Right renal pelvis (tissue), 4 donors: Measurements from ENCODE around the gene MMP25. TPM values are rescaled to one million over a fixed set of nuclear protein-coding genes. Genes with fewer than 3 reads are reported as not detected.
A peak's percentile ranks its signal among the peaks of the same experiment; 100 is the strongest.

Experiments used
- DNase-seq, 4 donors: peaks; one replicate each; pipeline ENCODE4 v3.0.0-alpha.2; 2013; ENCODE audit warnings: low read depth in 4 of 4, low spot score in 3 of 4, missing footprints in 1 of 4
- polyA plus RNA-seq, 4 donors: library from polyadenylated mRNA; unstranded; fragments of 120-200 nt; gene quantifications; one replicate each; pipeline ENCODE4 v1.2.1, GENCODE V29; 2013; ENCODE audit not compliant: insufficient read length in 4 of 4

The MMP25 gene, protein sequence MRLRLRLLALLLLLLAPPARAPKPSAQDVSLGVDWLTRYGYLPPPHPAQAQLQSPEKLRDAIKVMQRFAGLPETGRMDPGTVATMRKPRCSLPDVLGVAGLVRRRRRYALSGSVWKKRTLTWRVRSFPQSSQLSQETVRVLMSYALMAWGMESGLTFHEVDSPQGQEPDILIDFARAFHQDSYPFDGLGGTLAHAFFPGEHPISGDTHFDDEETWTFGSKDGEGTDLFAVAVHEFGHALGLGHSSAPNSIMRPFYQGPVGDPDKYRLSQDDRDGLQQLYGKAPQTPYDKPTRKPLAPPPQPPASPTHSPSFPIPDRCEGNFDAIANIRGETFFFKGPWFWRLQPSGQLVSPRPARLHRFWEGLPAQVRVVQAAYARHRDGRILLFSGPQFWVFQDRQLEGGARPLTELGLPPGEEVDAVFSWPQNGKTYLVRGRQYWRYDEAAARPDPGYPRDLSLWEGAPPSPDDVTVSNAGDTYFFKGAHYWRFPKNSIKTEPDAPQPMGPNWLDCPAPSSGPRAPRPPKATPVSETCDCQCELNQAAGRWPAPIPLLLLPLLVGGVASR
- 1 to 10 TPM in 2 of 4 donors, under 1 TPM in 2; 0.78 to 1.8 (median 1.1) TPM for polyA plus RNA-seq

DNA sequence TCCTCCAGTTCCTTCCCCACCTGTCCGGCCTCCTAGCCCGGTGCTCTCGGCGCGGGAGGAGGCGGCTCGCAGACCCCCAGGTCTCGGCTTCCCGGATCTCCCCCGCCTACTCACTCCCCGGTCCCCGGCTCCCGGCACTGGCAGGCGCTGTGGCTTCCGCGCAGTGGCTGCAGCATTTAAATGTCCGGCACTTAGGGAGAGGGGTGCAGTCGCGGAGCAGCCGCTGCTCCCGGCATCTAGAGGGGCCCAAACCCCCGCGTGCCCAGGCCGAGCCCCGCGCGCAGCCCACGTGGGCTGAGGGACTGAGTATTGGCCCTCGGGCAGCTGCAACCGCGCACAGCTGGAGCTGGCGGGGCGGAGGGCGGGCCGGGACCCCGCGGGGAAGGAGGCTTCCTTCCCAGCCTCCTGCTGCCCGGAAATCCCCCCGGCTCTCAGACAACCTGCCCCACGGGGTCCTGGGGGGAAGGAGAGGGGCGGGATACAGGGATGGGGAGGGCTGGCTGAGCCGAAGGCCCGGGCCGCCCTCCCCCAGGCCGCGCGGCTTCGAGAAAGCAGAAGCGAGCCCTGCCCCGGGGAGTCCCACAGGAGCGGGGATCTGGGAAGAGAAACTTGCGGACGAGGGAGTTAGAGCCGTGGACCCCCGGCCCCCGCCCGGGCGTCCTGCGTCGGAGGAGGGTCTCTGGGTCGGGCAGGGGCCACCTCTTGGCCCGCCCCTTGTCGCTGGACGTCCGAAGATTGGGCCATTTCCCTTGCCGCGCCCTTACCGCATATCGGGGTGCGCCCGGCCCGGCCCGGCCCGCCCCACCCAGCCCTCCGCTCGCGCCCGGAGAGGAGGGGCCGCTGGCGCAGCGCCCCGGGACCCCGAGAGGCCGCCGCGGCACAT, at the start of gene MMP25:
TSS of gene MMP25 (plus strand) at position 804 of the 883 bp plus-strand sequence. CDS start 357 bp downstream, outside the sequence.
- DNase-seq, result no peak

DNA sequence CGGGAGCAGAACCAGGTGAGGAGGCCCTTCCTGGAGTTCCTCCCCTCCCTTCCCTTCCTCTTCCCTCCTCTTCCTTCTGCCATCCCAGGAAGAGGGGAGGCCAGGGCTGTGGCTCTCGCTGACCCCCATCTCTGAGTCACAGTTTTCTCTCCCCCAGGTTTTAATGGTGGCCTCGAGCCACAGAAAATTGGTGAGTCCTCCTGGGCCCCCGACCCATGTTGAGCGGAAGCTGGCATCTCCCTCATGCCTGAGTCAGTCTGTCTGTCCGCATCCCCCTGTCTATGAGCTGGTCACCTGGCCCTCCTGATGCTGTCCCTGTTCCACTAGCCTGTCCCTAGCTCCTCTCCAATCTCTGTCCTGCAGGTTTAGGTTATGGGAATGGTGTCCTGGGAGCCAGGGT, 46.4 kb upstream of the MMP25 start:
- no peak for DNase-seq

DNA sequence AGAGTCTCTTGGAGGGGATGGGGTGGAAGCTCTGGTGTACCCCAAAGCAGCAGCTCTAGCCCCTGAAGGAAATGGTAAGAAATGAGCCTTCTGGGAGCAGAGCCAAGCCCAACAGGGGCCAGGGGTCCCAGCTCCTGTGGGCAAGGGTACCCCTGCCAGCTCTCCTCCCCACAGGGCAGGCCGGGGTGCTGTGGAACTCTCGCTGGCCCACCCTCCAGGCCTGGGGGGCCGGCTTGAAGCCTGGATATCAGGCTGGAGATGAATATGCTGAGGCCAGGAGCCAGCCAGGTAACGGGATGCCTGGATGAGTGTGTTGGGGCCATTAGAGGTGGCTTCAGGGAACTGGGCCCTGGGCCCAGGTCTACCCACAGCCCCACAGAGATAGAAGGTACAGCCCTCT, 45.8 kb upstream of the MMP25 start:
- no peak for DNase-seq

DNA sequence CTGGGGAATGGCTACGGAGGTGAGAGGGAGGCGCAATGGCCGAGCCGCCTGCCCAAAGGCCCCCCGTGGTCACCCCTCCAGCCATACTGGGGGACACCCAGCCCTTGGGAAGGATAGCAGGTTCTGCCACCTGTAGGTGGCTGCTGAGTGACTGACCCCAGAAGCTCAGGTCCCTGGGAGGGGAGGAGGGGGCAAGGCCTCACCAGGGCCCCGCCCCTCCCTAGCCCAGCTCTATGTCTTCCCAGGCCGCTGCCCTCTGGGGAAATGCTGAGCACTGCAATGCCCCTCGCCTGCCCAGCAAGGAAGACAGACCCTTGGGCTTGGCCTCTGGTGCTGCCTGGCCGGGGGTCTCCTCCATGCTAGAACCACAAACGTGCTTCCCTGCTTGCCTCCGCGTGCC, 45.0 kb upstream of the MMP25 start:
- DNase-seq, result no peak

DNA sequence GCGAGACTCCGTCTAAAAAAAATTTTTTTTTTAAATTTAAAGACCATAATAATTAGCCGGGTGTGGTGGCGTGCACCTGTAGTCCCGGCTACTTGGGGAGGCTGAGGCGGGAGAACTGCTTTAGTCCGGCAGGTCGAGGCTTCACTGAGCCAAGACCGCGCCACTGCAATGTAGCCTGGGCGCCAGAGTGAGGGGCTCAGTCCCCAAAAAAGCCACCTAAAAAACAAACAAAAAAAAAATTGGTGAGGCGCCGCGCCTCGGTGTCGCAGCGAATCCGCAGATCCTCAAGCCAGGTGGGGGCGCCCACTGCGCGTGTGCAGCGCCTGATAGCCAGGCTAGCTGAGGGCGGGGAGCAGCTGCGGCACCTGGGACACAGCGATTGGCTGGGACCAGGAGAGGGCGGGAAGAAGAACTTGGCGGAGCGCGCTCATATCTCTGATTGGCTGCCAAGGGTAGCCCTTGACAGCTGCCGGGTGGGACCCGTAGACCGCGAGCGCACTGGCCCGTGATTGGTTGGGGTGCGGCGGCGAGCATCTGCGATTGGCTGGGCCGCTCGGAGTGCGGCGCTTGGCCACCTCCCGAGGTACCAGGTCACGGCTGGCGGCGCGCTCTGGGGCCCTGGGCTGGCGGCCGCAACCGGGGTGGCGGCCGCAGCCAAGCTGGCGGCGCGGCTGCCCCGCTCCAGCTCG, 42.6 kb upstream of the MMP25 start:
- DNase-seq, result peak; percentile 90 to 94 (median 94)

DNA sequence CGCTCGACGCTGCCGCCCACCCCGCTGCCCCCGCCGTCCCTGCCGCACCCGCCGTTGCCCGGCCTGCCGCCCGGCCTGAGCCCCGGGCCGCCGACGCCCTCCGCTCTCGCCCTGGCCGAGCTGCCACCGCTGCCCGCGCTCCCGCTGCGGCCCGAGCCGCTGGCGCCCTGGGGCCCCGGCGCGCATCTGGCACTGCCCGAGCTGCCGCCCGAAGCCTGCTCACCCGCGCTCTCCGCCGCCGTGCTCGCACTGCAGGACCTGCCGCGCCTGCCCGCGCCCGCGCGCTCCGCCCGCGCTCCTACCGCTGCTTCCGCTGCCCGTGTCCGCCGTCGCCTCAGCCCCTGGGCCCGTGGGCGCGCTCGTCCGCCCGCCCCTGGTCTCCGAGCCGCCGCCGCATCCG, 42.0 kb upstream of the MMP25 start:
- DNase-seq, result no peak

DNA sequence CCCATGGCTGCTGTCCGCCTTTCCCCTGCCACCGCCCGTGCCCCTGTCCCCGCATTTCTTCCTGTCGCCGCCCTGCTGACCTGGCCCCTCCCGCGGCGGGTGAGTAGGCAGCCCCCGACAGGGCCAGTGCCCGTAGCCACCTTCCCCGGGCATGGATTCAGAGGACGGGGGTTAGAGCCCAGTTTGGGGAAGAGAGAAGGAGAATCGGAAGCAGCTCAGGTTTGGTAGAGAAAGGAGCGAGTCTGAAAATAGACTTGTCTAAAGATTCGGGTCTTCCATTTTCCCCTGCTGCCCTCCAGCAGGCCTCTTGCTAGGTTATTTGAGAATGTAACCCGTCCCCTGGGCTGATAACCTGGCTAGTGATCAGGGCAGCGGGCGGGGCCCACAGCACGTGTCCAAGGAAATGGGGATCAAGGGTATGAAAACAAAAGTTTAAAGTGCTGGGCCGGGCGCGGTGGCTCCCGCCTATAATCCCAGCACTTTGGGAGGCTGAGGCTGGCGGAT, 41.5 kb upstream of the MMP25 start:
- no peak for DNase-seq

DNA sequence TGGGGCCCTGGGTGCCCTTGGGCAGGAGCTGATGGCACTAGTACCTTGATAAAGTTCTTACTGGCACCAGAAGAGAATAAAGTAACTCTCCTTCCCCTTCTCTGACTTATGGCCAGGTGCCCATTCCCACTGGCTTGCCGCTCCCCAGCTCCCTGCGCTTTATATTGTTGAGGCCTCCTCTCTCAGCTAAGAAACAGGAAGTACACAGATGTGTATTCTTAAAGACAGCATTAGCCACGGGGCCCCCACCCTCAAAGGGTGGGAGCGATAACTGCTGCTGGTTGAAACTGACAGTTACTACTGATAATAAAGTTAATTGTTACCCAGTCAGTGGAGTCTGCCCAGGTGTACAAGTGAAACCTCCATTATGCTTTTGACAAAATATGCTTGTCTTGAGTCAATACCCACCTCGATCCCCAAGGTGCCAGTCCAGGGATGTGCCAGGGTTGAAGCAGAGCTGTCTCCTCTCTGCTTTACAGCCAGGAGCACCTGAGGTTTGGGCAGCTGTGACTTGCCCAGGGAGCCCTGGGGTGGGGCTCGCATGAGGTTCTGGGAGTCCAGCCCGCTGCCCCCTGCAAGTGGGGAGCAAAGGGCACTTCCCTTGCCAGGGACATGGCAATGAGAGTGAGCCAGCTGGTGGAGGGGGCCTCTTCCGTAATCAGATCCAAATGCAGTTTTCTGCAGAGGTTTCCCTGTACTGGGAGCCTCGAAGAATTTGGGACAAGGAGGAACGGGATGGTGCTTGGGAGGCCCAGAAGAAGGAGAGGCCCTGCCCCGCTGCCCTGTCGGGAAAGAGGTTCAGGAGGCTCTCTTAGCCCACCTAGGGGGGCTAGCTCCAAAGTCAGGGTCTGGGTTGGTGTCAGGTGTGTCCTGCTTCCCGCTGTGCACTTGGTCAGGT, 39.1 kb upstream of the MMP25 start:
- DNase-seq, result no peak

DNA sequence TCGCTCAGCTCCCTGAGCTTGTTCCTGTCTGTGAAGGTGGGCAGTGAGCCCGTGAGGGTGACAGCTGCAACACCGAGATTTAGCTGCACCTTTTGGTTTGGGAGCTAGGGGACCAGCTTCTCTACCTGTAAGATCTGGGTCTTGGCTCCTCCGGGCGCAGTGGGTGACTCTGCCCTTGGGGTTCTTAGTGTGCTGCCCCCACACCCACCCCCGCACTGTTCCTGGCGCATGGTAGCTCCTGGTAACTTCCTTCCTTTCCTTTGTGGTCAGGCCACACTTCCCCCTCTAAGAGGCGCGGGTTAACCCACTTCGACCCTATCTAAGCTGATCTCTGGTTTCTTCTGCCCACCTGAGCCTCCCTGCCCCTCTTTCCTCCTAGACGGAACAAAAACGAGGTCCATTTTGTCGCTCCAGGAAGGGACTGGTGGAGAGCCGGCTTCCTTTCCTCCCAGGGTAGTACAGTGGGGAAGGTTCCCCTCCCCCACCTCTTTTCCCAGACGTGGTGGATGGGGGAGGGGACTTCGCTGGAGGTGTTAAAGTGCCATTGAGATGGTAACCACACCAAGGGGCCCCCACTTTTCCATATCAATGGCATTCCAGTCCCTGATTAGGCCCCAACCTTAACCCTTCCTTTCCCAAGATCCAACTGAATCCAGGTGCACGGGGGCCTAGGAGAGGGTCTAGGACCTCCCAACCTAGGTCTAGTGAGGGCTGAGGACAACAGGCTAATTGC, 38.2 kb upstream of the MMP25 start:
- DNase-seq, result no peak

DNA sequence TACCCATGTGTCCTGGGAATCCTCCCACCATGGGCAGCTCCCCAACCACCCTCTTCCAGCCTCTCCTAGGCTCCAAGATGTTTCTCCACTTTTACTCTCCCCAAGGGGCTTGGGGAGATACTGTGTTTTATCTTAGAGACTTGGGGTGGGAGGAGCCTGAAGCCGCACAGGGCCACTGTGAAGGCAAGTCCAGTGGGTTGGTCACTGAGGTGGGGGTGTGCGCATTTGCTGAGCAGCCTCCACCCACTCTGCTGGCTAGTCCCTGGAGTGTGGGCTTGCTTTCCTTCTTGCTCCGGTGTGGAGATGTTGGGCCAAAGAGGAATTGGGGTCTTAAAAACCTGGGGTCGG, 37.7 kb upstream of the MMP25 start:
- no peak for DNase-seq

DNA sequence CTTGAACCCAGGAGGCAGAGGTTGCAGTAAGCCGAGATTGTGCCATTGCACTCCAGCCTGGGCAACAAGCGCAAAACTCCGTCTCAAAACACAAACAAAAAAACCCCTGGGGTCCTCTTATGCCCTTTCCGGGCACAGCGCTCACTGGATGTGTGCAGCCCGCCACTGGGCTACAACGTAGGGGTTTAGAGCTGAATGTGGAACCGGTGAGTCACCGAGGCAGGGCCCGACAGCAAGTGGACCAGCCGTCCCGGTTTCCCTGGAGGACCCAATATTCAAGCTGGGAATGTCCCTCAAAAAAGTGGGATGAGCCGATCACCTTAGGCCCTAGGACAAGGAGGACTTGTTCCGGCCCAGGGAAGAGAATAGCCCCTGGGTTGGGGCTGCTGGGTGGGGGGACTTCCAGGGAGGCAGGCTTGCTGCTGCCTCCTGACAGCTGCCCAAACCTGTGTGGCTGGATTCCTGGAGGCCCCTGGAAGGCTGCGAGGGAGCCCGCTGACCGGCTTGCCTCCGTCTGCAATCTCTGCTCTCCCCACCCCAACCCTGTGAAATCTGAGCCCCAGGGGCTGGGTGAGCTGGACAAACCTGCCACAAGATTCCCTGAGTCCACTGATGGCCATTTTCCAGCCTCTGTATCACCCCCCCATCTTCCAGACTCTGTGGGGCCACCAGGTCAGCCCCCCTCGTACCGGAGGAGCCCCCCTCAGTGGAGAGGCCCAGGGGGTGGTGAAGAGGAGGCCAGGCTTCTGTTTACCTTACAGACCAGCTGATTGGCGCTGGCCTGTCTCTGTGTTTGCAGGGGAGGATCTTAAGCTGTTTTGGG, 36.6 kb upstream of the MMP25 start:
- DNase-seq, result peak in 1 of 4 donors; percentile 74

DNA sequence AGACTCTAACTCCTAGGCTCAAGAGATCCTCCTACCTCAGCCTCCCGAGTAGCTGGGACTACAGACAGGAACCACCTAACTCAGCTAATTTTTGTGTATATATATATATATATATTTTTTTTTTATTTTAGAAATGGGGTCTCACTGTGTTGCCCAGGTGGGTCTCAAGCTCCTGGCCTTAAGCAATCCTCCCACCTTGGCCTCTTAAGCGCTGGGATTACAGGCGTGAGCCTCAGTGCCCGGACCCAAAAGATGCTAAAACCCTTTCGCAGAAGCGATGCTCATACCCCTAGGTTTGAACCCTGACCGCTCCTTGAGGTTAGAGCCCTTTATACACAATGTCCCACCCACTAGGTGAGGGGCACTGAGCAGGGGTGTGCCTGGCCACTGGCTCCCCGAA, 35.9 kb upstream of the MMP25 start:
- DNase-seq, result no peak

DNA sequence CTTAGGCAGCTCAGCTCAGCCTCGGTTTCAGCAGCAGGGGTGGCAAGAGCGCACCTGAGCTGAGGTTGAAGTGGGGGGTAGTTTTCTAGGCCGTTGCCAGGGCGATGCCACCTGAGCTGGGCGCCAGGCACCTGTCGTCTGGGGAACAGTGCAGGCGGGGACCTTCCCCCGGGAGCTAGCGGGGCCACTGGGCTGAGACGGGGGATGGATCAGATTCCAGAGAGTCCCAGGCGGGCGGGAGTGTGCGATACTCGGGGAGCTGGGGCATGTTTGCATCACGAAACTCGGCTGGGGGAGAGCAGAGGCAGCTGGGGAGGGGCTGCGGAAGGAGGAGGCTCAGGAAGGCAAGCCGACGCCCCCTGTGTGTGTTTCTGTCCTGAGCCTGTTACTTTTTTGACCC, 34.1 kb upstream of the MMP25 start:
- DNase-seq, result no peak

DNA sequence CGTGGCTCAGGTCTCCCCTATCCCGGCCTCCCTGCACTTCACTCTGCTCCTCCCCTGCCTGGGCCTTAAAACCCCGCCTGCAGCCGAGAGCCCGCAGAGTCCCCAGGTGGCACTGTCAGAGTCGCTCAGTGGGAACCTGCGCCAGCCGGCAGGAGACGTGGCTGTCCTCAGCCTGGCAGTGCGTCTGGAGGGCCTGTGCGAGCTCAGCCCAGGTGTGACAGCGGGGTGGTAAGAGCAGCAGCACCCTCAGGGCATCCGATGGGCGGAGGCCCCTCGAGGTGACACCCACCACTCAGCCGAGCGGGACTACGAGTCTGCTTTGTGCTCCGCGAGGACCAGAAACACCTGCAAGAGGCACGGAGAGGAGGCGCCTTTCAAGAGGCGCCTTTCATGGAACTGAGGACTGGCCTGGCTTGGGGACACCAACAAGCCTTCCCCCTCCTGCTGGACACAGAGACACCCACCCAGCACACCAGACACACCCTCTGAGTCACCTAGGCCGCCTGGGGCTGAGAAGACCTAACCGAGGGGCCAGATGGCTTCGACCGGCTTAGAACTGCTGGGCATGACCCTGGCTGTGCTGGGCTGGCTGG, 33.4 kb upstream of the MMP25 start, which contains the start of gene CLDN9:
TSS of gene CLDN9 (plus strand) at position 96 of the 593 bp plus-strand sequence. CDS start at position 536, 440 bp downstream.
- DNase-seq, result no peak

DNA sequence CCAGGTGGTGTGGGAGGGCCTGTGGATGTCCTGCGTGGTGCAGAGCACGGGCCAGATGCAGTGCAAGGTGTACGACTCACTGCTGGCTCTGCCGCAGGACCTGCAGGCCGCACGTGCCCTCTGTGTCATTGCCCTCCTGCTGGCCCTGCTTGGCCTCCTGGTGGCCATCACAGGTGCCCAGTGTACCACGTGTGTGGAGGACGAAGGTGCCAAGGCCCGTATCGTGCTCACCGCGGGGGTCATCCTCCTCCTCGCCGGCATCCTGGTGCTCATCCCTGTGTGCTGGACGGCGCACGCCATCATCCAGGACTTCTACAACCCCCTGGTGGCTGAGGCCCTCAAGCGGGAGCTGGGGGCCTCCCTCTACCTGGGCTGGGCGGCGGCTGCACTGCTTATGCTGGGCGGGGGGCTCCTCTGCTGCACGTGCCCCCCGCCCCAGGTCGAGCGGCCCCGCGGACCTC, 32.8 kb upstream of the MMP25 start:
- DNase-seq, result no peak

DNA sequence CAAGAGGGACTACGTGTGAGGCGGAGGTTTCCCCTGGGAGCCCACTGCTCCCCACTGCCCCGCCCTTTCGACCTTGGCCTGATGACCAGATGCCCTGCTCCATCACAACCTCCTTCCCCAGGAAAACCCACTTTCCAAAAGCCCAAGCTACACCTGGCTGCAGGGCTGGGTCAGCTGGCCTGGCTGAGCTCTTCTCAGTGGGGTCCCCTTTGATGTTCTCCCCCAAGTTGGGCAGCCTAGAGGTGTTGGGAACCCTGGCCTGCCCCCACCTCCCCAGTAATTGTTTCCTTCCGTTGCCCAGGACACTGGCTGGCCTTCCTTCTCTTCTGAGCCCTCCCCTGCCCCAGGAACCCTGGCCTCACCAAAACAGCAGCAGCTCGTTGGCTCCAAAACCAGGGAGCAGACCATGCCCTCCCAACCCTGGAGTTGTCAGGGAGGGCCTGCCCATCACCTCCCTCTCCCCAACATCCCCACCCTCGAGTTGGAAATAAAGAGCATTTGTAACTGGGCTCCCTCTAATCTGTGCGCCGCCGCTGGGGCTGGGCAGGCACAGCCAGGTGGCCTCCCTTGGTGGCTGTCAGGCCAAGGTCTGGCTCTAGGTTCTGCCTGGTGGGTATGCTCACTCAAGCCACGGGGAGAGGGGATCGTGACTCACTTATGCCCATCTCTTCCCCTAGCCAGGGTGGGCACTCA, 32.2 kb upstream of the MMP25 start:
- no peak for DNase-seq

DNA sequence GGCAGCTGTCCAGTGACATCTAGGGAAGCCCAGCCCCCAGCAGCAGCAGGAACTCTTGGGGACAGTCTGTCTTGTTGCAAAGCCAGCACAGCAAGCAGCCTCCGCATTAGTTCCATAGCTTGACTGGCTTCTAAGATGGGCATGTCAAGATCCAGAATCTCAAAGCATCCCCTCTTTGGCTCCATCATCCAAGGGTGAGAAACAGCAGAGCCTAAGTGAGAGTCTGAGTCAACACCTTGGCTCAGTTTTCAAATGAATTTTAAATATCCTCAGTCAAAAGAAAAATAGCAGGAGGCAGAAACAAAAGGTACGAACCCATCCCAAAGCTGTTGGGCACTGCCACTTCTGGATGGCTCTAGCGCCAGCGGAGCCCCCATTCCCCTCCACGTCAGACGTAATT, 31.4 kb upstream of the MMP25 start:
- no peak for DNase-seq
